Daoy (cell line): ENCODE measurements around the gene CDK17. TPM values are rescaled to one million over a fixed set of nuclear protein-coding genes. Genes with fewer than 3 reads are reported as not detected.
A peak's percentile ranks its signal among the peaks of the same experiment; 100 is the strongest.

Experiments used
- DNase-seq: peaks from one replicate; pipeline ENCODE4 v3.0.0-alpha.2; 2015; ENCODE audit warnings: low read depth
- total RNA-seq: library from RNA; depleted of rRNA; stranded (reverse); fragments of >200 nt; shearing (Covaris generic); gene quantifications from 2 replicates; pipeline ENCODE4 v1.2.3, GENCODE V29; 2014; rRNA removed

CDK17 gene
- total RNA-seq, 1 experiment from 2014 or later, result 36.3 TPM

DNA sequence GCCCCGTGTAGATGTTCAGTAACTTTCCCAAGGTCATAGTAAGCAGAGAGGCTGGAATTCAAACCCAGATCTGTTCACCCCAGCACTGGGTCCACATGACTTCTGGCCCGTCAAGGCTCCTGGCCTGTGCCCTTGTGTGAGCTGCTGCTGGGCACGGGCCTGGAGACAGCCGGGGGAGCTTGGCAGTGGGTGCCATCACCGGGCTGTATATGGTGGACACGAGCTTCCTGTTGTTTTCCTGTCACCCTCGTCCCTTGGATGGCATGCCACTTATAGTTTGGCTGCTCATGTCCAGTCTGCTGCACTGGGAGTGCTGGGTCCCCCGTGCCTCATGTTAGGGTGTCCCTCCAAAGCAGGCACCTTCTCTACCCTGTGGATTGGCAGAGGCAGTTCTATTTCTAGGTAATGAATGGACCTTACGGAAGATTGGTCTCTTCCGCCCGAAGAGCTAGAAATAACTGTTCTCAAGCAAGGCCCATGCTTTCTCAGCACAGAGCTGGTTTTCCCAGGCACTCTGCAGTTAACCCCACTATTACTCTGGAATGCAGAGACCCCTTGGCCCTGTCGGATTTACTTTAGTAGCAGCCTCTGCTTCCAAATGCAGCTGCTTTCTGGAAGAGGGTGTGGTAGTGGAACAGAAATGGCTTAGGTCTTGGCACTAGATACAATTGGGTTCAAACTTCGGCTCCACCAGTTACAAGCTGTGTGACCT lies 161.7 kb downstream of the CDK17 start:
- no peak for DNase-seq

DNA sequence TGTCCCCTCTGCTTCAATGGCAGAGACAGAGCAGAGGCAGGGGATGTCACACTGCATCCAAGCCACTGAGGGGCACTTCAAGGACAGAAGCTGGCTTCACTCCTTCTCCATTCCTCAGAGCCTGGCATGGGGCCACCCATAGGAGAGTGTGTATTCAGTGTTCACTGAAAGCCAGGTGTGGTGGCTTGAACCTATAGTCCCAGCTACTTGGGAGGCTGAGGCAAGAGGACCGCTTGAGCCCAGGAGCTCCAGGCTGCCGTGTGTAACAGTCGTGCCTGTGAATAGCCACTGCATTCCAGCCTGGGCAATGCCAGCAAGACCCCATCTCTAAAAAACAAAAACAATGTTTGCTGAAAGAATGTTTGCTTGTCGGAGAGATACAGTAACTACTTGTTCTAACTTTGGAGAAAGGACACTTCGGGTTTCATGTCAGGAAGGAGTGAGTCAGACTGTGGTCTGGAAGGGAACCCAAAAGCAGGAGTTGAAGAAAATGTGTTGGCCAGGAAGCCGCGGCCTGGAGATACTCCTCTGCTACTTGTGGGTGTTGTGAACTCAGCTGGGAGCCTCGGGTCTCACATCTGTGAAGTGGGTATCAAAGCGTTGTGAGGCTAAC lies 162.7 kb downstream of the CDK17 start:
- DNase-seq, result peak; percentile 92

DNA sequence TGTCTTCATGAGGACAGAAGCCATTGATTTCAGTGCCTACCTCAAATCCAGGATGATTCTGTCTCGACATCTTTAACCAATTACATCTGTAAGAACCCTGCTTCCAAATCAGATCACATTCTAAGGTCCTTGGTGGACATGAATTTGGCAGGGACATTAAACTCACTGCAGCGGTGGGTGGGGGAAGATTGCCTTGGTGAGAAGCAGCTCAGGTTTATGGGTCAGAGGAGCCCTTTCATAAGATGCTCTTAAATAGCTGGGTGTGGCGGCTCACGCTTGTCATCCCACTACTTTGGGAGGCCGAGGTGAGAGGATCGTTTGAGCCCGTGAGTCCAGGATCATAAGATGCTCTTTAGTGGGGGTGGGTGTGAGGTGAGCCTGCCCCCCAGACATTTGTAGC lies 163.2 kb downstream of the CDK17 start:
- DNase-seq, result no peak

GRCh38 chr12:96236221-96236822 lies 163.9 kb downstream of the CDK17 start:
- DNase-seq, result no peak

GRCh38 chr12:96235484-96235826 lies 164.8 kb downstream of the CDK17 start:
- peak; percentile 43 for DNase-seq

DNA sequence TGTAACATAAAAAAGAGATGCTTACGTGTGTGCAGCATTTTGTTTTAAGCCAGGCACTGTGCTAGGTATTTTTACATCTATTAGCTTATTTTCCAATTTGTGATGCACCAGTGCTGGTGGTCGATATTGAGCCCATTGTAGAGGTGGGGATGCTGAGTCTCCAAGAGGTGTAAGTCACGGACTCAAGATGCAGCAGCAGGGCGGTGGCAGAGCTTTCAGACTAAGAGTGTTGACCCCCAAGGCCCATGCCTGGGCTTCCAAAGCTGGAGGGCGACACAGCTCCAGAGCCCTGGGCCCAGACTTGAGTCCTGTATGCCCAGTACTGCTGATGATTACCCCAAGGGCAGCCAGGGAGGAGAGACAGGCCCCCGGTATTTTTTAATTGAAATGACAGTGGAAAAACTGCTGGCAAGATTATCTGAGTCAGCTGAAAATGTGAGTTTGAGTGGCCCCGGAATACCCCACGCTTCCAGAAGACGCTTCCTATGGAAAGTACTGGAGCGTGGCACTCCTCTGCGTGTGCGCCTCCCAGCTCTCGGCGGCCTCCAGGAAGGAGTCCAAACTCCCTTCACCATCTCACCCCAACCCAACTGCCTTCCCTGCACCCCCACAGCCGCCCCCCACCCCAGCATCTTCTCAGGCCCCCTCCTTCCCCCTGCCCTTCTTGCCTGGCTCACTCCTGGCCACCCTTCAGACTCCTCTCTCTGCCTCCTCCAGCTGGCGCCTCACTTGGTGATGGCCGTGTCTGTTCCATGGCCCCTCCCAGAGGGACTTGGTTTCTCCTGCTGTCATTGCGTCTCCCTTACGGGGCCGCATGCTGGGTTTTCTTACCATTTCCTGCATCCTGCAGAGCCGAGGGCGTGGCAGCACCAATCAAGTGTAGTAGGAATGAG lies 165.4 kb downstream of the CDK17 start:
- DNase-seq, result no peak

DNA sequence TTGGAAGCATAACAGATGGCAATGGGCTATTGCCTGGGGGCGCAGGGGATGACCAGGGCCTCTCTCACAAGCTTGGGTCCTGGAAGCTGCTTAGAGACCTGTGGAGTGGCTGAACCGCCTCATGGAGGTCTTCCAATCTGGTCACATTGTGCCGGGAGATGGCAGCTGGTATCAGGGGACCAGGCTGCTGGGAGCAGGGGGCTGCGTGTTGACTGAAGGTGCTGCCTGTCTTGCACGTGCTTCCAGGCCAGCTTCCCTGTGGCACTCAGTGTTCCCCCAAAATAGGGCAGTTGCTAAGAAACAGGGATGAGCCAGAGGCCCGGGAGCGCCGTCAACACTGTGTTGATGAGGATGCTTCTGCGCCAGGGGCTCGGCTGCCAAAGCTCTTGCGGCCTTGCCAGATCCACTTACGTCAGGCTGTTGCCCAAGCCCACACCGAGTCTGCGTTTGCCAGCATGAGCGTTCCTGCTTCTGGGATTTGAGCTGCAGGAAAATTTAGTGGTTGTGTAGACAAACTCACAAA lies 166.2 kb downstream of the CDK17 start:
- peak; percentile 84 for DNase-seq

DNA sequence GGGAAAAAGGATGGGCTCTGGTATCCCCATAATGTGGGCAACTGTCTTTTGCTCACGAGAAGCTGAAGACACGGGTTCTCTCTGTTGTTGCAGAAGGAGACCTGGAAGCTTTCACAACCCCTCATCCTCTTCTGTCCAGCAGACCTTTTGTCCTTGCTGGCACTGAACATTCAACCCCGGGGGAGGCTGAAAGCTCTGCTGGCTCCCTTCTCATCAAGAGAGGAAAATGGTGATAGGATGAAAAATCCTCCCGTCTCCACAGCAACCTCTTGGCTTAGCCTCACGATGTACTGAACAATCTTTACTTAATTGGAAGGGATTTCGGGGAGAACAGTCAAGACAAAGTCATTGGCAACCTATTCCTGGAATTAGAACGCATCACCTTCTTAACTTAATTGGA lies 167.1 kb downstream of the CDK17 start:
- no peak for DNase-seq

GRCh38 chr12:96230646-96231045 lies 169.6 kb downstream of the CDK17 start:
- no peak for DNase-seq

GRCh38 chr12:96228566-96229248 lies 171.5 kb downstream of the CDK17 start:
- no peak for DNase-seq

Other genes starting within 250 kb of the CDK17 start
- gene ELK3, start 206.1 kb downstream of the CDK17 start, total RNA-seq, result 26.0 and 27.4 TPM in 2 replicates
- gene CFAP54, start 89.1 kb upstream of the CDK17 start, total RNA-seq, result 0.51 and 0.80 TPM in 2 replicates